Measurements from ENCODE around the gene LDLRAD4. TPM values are rescaled to one million over a fixed set of nuclear protein-coding genes. Genes with fewer than 3 reads are reported as not detected.

The LDLRAD4 gene
- 23.7 and 24.7 TPM in 2 replicates for total RNA-seq

- intact Hi-C loops (cut with micrococcal nuclease) = loop anchor here (5.0 kb wide), 2 partner anchors 61 to 74 kb away; no protein-coding TSS in a partner anchor
Observed at GRCh38 chr18:13218368-13218991, at the start of gene LDLRAD4. Gene LDLRAD4 (plus strand): TSS chr18:13218760.

GRCh38 chr18:13173578-13174145 is 44.9 kb upstream of the LDLRAD4 start:
- intact Hi-C loops (cut with micrococcal nuclease) = no loop called here

- intact Hi-C loops (cut with micrococcal nuclease) = no loop called here
Observed at GRCh38 chr18:13175266-13175665, 43.3 kb upstream of the LDLRAD4 start.

GRCh38 chr18:13175754-13176210 is 42.8 kb upstream of the LDLRAD4 start:
- intact Hi-C loops (cut with micrococcal nuclease) = no loop called here

GRCh38 chr18:13176847-13177246 is 41.7 kb upstream of the LDLRAD4 start:
- intact Hi-C loops (cut with micrococcal nuclease) = no loop called here

GRCh38 chr18:13178197-13178596 is 40.4 kb upstream of the LDLRAD4 start:
- intact Hi-C loops (cut with micrococcal nuclease) = no loop called here

- intact Hi-C loops (cut with micrococcal nuclease) = no loop called here
Observed at GRCh38 chr18:13178976-13179375, 39.6 kb upstream of the LDLRAD4 start.

- intact Hi-C loops (cut with micrococcal nuclease) = no loop called here
Observed at GRCh38 chr18:13179566-13180113, 38.9 kb upstream of the LDLRAD4 start.

- intact Hi-C loops (cut with micrococcal nuclease) = no loop called here
Observed at GRCh38 chr18:13180614-13181375, 37.8 kb upstream of the LDLRAD4 start.

GRCh38 chr18:13181765-13182164 is 36.8 kb upstream of the LDLRAD4 start:
- intact Hi-C loops (cut with micrococcal nuclease) = no loop called here

- intact Hi-C loops (cut with micrococcal nuclease) = no loop called here
Observed at GRCh38 chr18:13183359-13183758, 35.2 kb upstream of the LDLRAD4 start.

- intact Hi-C loops (cut with micrococcal nuclease) = no loop called here
Observed at GRCh38 chr18:13183790-13184189, 34.8 kb upstream of the LDLRAD4 start.

- intact Hi-C loops (cut with micrococcal nuclease) = no loop called here
Observed at GRCh38 chr18:13184396-13184795, 34.2 kb upstream of the LDLRAD4 start.

GRCh38 chr18:13185675-13186198 is 32.8 kb upstream of the LDLRAD4 start:
- intact Hi-C loops (cut with micrococcal nuclease) = no loop called here

GRCh38 chr18:13186687-13187086 is 31.9 kb upstream of the LDLRAD4 start:
- intact Hi-C loops (cut with micrococcal nuclease) = no loop called here

GRCh38 chr18:13187498-13187897 is 31.1 kb upstream of the LDLRAD4 start:
- intact Hi-C loops (cut with micrococcal nuclease) = no loop called here

- intact Hi-C loops (cut with micrococcal nuclease) = no loop called here
Observed at GRCh38 chr18:13191031-13191430, 27.5 kb upstream of the LDLRAD4 start.

- intact Hi-C loops (cut with micrococcal nuclease) = no loop called here
Observed at GRCh38 chr18:13191779-13192178, 26.8 kb upstream of the LDLRAD4 start.

- intact Hi-C loops (cut with micrococcal nuclease) = no loop called here
Observed at GRCh38 chr18:13192970-13193369, 25.6 kb upstream of the LDLRAD4 start.

GRCh38 chr18:13194239-13194638 is 24.3 kb upstream of the LDLRAD4 start:
- intact Hi-C loops (cut with micrococcal nuclease) = no loop called here

- intact Hi-C loops (cut with micrococcal nuclease) = no loop called here
Observed at GRCh38 chr18:13198701-13199100, 19.9 kb upstream of the LDLRAD4 start.

GRCh38 chr18:13199169-13199568 is 19.4 kb upstream of the LDLRAD4 start:
- intact Hi-C loops (cut with micrococcal nuclease) = no loop called here
